Neural cell (in vitro differentiated cells): ENCODE results near the gene ELF1. TPM values are rescaled to one million over a fixed set of nuclear protein-coding genes. Genes with fewer than 3 reads are reported as not detected.
"Not testable (repeated sequence)": the region's sequence is repeated elsewhere in the genome, so short reads cannot be mapped to it uniquely, and the experiment has no call there.

Source experiments
- H2AFZ ChIP-seq: fragments of 200-600, 300-800 bp; sonication (generic), shearing (Covaris generic); 2 replicates; pipeline ENCODE4 v1.6.0; 2014; ENCODE audit warnings: low read depth, mild to moderate bottlenecking, antibody characterized with exemption, low read length, moderate library complexity
- H3F3A ChIP-seq: fragments of 200-600 bp; shearing (Covaris generic); 2 replicates; pipeline ENCODE4 v1.6.1; 2016; ENCODE audit warnings: mild to moderate bottlenecking, moderate library complexity, mixed read lengths, antibody characterized with exemption, low read length; ENCODE audit not compliant: insufficient read depth, poor library complexity, severe bottlenecking
- H3K27ac ChIP-seq: fragments of 200-600, 300-800 bp; sonication (generic), shearing (Covaris generic); 2 replicates; pipeline ENCODE4 v1.5.1; 2014; ENCODE audit warnings: mild to moderate bottlenecking, low read length, moderate library complexity
- H3K27me3 ChIP-seq: fragments of 300-800, 200-600 bp; sonication (generic), shearing (Covaris generic); 2 replicates; pipeline ENCODE4 v1.6.0; 2014; ENCODE audit warnings: mild to moderate bottlenecking, low read depth, low read length, moderate library complexity; ENCODE audit not compliant: insufficient read depth
- H3K36me3 ChIP-seq: fragments of 300-800, 200-600 bp; sonication (generic), shearing (Covaris generic); 2 replicates; pipeline ENCODE4 v1.5.1; 2014; ENCODE audit warnings: mild to moderate bottlenecking, antibody characterized with exemption, low read length, moderate library complexity; ENCODE audit not compliant: insufficient read depth
- H3K4me2 ChIP-seq: fragments of 300-800, 200-600 bp; sonication (generic), shearing (Covaris generic); 2 replicates; pipeline ENCODE4 v1.6.0; 2014; ENCODE audit warnings: mild to moderate bottlenecking, low read length
- H3K4me3 ChIP-seq: fragments of 300-800, 200-600 bp; sonication (generic), shearing (Covaris generic); 2 replicates; pipeline ENCODE4 v1.5.1; 2014; ENCODE audit warnings: mild to moderate bottlenecking, low read length, moderate library complexity
- H3K79me2 ChIP-seq: fragments of 200-600 bp; shearing (Covaris generic); replicated peaks from 2 replicates; pipeline ENCODE4 v1.6.0; 2014; ENCODE audit warnings: mild to moderate bottlenecking, low read length, moderate library complexity; ENCODE audit not compliant: insufficient read depth
- H3K9ac ChIP-seq: fragments of 300-800, 200-600 bp; sonication (generic), shearing (Covaris generic); 2 replicates; pipeline ENCODE4 v1.6.1; 2016; ENCODE audit warnings: mild to moderate bottlenecking, low read length, mixed read lengths
- H3K9me2 ChIP-seq: fragments of 200-600 bp; shearing (Covaris generic); 2 replicates; pipeline ENCODE4 v1.6.1; 2016; ENCODE audit warnings: mild to moderate bottlenecking, low read length, mixed read lengths; ENCODE audit not compliant: insufficient read depth
- H3K9me3 ChIP-seq: fragments of 200-600, 300-800 bp; sonication (generic), shearing (Covaris generic); 2 replicates; pipeline ENCODE4 v1.6.1; 2016; ENCODE audit warnings: mild to moderate bottlenecking, mixed run types, low read length, moderate library complexity, mixed read lengths
- H4K20me1 ChIP-seq: fragments of 200-600 bp; shearing (Covaris generic); 2 replicates; pipeline ENCODE4 v1.6.1; 2016; ENCODE audit warnings: mild to moderate bottlenecking, mixed run types; ENCODE audit not compliant: insufficient read depth
- EP300 ChIP-seq: fragments of 450-650 bp; conservative IDR thresholded peaks from 2 replicates; pipeline ENCODE4 v1.6.1; 2014; ENCODE audit warnings: antibody characterized with exemption, mild to moderate bottlenecking, moderate library complexity; ENCODE audit not compliant: poor library complexity, severe bottlenecking
- EZH2 ChIP-seq: fragments of 200-600, 300-800 bp; shearing (Covaris generic), sonication (generic); IDR thresholded peaks from 2 replicates; pipeline ENCODE4 v1.6.1; 2014; ENCODE audit warnings: antibody characterized with exemption, low read length, borderline replicate concordance, mild to moderate bottlenecking; ENCODE audit not compliant: insufficient read depth, poor library complexity, severe bottlenecking
- MXI1 ChIP-seq: fragments of 450-650 bp; conservative IDR thresholded peaks from 2 replicates; pipeline ENCODE4 v1.6.1; 2014; ENCODE audit warnings: antibody characterized with exemption, mild to moderate bottlenecking; ENCODE audit not compliant: poor library complexity, severe bottlenecking
- POLR2AphosphoS5 ChIP-seq: IDR thresholded peaks from 2 replicates; pipeline ENCODE4 v1.6.1; 2012
- RAD21 ChIP-seq: fragments of 450-650 bp; conservative IDR thresholded peaks from 2 replicates; pipeline ENCODE4 v1.6.1; 2014; ENCODE audit warnings: antibody characterized with exemption, mild to moderate bottlenecking, moderate library complexity
- SMC3 ChIP-seq: fragments of 450-650 bp; conservative IDR thresholded peaks from 2 replicates; pipeline ENCODE4 v1.6.1; 2014; ENCODE audit warnings: antibody characterized with exemption, mild to moderate bottlenecking, moderate library complexity; ENCODE audit not compliant: poor library complexity
- TAF1 ChIP-seq: IDR thresholded peaks from 2 replicates; pipeline ENCODE4 v1.6.1; 2012; ENCODE audit warnings: low read depth
- polyA plus RNA-seq: library from polyadenylated mRNA; depleted of rRNA; stranded (reverse); fragments of >200 nt; gene quantifications from 2 replicates; pipeline ENCODE4 v1.2.3, GENCODE V29; 2014
- TF ChIP-seq, protein P1 (sequence below): IDR thresholded peaks from 2 replicates; pipeline ENCODE4 v1.6.1; 2012; ENCODE audit warnings: borderline replicate concordance
- TF ChIP-seq, protein P2 (sequence below): fragments of 450-650 bp; IDR thresholded peaks from 2 replicates; pipeline ENCODE4 v1.5.1; 2014; ENCODE audit warnings: antibody characterized with exemption, mild to moderate bottlenecking, moderate library complexity; ENCODE audit not compliant: poor library complexity, severe bottlenecking

Gene ELF1
- polyA plus RNA-seq, 1 donor from 2014 or later, result 2.0 TPM

DNA sequence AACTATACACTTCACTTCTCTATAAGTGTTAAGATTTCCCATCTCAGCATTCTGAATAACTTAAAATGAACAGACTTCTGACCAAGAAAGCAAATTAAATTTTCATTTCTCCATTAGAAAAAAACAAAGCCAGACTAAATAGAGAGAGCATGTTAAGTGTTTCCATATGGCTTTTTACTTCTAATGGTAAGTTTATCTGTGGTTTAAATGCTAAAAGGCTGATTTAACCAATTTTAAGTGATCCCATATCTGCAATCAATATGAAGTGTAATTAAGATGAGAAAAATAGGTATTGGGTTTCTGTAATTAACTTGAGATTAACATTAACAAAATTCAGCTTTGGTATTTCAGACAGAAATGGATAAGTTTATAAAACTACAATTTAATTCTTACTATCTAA, 107.8 kb downstream of the ELF1 start:
- H3K9me3 ChIP-seq, result no peaks in the 10 kb centered on the region
- no peaks in the 10 kb centered on the region for H3K9me2 ChIP-seq
- no peaks in the 10 kb centered on the region for H3F3A ChIP-seq
- H3K4me2 ChIP-seq, result no peak overlapping the region
- H3K79me2 ChIP-seq, result no peaks in the 10 kb centered on the region
- no peak overlapping the region for H3K4me3 ChIP-seq
- H3K27me3 ChIP-seq, result no peaks in the 10 kb centered on the region
- H2AFZ ChIP-seq, result no peak overlapping the region
- no peaks in the 10 kb centered on the region for H3K36me3 ChIP-seq
- H4K20me1 ChIP-seq, result no peaks in the 10 kb centered on the region
- no peak overlapping the region for H3K27ac ChIP-seq
- no peak overlapping the region for H3K9ac ChIP-seq
- no peak for TF ChIP-seq MXI1
- TF ChIP-seq, protein P1, sequence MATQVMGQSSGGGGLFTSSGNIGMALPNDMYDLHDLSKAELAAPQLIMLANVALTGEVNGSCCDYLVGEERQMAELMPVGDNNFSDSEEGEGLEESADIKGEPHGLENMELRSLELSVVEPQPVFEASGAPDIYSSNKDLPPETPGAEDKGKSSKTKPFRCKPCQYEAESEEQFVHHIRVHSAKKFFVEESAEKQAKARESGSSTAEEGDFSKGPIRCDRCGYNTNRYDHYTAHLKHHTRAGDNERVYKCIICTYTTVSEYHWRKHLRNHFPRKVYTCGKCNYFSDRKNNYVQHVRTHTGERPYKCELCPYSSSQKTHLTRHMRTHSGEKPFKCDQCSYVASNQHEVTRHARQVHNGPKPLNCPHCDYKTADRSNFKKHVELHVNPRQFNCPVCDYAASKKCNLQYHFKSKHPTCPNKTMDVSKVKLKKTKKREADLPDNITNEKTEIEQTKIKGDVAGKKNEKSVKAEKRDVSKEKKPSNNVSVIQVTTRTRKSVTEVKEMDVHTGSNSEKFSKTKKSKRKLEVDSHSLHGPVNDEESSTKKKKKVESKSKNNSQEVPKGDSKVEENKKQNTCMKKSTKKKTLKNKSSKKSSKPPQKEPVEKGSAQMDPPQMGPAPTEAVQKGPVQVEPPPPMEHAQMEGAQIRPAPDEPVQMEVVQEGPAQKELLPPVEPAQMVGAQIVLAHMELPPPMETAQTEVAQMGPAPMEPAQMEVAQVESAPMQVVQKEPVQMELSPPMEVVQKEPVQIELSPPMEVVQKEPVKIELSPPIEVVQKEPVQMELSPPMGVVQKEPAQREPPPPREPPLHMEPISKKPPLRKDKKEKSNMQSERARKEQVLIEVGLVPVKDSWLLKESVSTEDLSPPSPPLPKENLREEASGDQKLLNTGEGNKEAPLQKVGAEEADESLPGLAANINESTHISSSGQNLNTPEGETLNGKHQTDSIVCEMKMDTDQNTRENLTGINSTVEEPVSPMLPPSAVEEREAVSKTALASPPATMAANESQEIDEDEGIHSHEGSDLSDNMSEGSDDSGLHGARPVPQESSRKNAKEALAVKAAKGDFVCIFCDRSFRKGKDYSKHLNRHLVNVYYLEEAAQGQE, result no peak
- no peak for TF ChIP-seq RAD21
- TF ChIP-seq SMC3, result no peak
- no peak for TF ChIP-seq POLR2AphosphoS5
- TF ChIP-seq, protein P2, sequence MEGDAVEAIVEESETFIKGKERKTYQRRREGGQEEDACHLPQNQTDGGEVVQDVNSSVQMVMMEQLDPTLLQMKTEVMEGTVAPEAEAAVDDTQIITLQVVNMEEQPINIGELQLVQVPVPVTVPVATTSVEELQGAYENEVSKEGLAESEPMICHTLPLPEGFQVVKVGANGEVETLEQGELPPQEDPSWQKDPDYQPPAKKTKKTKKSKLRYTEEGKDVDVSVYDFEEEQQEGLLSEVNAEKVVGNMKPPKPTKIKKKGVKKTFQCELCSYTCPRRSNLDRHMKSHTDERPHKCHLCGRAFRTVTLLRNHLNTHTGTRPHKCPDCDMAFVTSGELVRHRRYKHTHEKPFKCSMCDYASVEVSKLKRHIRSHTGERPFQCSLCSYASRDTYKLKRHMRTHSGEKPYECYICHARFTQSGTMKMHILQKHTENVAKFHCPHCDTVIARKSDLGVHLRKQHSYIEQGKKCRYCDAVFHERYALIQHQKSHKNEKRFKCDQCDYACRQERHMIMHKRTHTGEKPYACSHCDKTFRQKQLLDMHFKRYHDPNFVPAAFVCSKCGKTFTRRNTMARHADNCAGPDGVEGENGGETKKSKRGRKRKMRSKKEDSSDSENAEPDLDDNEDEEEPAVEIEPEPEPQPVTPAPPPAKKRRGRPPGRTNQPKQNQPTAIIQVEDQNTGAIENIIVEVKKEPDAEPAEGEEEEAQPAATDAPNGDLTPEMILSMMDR, result no peak
- no peak for TF ChIP-seq EP300
- no peak for TF ChIP-seq TAF1
- no peak for TF ChIP-seq EZH2

DNA sequence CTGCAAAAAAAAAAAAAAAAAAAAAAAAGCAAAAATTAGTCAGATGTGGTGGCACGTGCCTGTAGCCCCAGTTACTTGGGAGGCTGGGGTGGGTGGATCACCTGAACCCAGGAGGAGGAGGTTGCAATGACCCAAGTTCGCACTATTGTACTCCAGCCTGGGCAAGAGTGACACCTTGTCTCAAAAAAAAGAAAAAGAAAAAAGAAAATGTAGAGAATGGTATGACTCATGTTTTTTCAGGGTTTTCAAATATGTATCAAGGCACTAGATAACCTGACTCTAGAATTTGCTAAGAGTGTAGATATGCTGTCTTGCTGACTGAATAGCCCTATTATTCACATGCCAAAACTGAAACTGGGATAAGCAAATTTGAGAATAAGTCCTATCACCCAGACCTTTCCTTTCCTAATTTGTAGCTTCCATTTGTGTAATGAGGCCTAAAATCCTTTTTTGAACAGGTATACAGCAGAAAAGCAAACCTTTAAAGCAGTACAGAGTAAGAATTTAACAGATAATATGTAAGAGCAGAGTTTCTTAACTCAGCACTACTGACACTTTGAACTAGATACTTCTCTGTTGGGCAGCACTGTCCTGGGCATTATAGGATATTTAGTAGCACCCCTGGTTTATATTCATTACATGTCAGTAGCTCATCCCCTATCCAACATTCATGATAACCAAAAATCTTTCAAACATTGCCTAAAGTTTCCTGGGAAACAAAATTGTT, 108.6 kb downstream of the ELF1 start:
- Histone ChIP-seq H2AFZ (no peak overlapping the region), H3K27me3 (no peaks in the 10 kb centered on the region), H3K27ac (no peak overlapping the region), H3K9ac (no peak overlapping the region), H3K9me2 (no peaks in the 10 kb centered on the region), H3K9me3 (no peaks in the 10 kb centered on the region), H3K79me2 (no peaks in the 10 kb centered on the region), H3K4me3 (no peak overlapping the region), H3F3A (no peaks in the 10 kb centered on the region), H3K4me2 (no peak overlapping the region), H4K20me1 (no peaks in the 10 kb centered on the region), H3K36me3 (no peaks in the 10 kb centered on the region)
- TF ChIP-seq RAD21, result no peak
- TF ChIP-seq EZH2, result no peak
- TF ChIP-seq, protein P1, result no peak
- TF ChIP-seq TAF1, result no peak
- TF ChIP-seq, protein P2, result no peak
- TF ChIP-seq EP300, result no peak

DNA sequence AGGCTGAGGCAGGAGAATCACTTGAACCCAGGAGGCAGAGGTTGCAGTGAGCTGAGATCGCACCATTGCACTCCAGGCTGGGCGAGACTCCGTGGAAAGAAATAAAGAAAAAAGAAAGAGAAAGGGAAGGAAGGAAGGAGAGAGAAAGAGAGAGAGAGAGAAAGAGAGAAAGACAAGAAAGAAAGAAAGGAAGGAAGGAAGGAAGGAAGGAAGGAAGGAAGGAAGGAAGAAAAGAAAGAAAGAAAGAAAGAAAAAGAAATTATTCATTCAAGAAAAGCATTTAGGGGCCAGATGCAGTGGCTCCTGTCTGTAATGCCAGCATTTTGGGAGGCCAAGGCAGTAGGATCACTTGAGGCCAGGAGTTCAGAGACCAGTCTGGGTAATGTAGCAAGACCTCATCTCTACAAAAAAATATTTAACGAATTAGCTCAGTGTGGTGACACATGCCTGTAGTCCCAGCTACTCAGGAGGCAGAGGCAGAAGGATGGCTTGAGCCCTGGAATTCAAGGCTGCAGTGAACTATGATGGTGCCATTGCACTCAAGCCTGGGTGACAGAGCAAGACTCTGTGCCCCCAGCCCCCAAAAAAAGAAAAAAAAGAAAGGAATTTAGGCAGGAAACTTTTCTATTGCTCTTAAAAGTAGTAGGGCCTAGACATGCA, 109.4 kb downstream of the ELF1 start:
- H3F3A ChIP-seq, H3K36me3 ChIP-seq, H2AFZ ChIP-seq, H3K9ac ChIP-seq, H4K20me1 ChIP-seq, H3K9me3 ChIP-seq, H3K27ac ChIP-seq, H3K27me3 ChIP-seq, H3K79me2 ChIP-seq, H3K4me3 ChIP-seq, H3K9me2 ChIP-seq, H3K4me2 ChIP-seq: not testable (repeated sequence)
